HG03457 (cell line): ENCODE measurements around the gene ZNF827.

ENCODE experiments used
- ATAC-seq: cut with Tn5 transposase; IDR thresholded peaks from one replicate; pipeline ENCODE4 v1.9.1; 2021; ENCODE audit warnings: moderate number of reproducible peaks; ENCODE audit not compliant: unreplicated experiment

The ZNF827 gene

GRCh38 chr4:145808021-145808650 is 130.5 kb downstream of the ZNF827 start:
- ATAC-seq, result peak; percentile 64

- ATAC-seq, result no peak
These were observed 133.1 kb downstream of the ZNF827 start for GRCh38 chr4:145805490-145805889.

GRCh38 chr4:145804116-145804515 is 134.5 kb downstream of the ZNF827 start:
- ATAC-seq, result no peak

GRCh38 chr4:145799223-145799622 is 139.4 kb downstream of the ZNF827 start:
- ATAC-seq, result no peak

GRCh38 chr4:145797278-145797677 is 141.3 kb downstream of the ZNF827 start:
- ATAC-seq, result no peak

- ATAC-seq, result no peak
These were observed 142.3 kb downstream of the ZNF827 start for GRCh38 chr4:145796346-145796745.

- no peak for ATAC-seq
These were observed 143.1 kb downstream of the ZNF827 start for GRCh38 chr4:145795521-145795920.

GRCh38 chr4:145792429-145792828 is 146.2 kb downstream of the ZNF827 start:
- no peak for ATAC-seq

GRCh38 chr4:145791988-145792387 is 146.6 kb downstream of the ZNF827 start:
- ATAC-seq, result no peak

GRCh38 chr4:145788755-145789154 is 149.9 kb downstream of the ZNF827 start:
- no peak for ATAC-seq

- ATAC-seq, result no peak
These were observed 151.8 kb downstream of the ZNF827 start for GRCh38 chr4:145786830-145787229.

- ATAC-seq, result no peak
These were observed 152.4 kb downstream of the ZNF827 start for GRCh38 chr4:145786261-145786660.

- ATAC-seq, result no peak
These were observed 153.1 kb downstream of the ZNF827 start for GRCh38 chr4:145785391-145786008.

GRCh38 chr4:145784036-145784435 is 154.6 kb downstream of the ZNF827 start:
- no peak for ATAC-seq

GRCh38 chr4:145782756-145783155 is 155.9 kb downstream of the ZNF827 start:
- no peak for ATAC-seq

GRCh38 chr4:145781351-145781750 is 157.3 kb downstream of the ZNF827 start:
- ATAC-seq, result no peak

- no peak for ATAC-seq
These were observed 159.3 kb downstream of the ZNF827 start for GRCh38 chr4:145779319-145779801.

GRCh38 chr4:145776208-145776607 is 162.4 kb downstream of the ZNF827 start:
- no peak for ATAC-seq

GRCh38 chr4:145775406-145775805 is 163.2 kb downstream of the ZNF827 start:
- no peak for ATAC-seq

GRCh38 chr4:145774473-145774872 is 164.2 kb downstream of the ZNF827 start:
- ATAC-seq, result no peak

GRCh38 chr4:145773581-145774234 is 164.9 kb downstream of the ZNF827 start:
- peak; percentile 81 for ATAC-seq

GRCh38 chr4:145772347-145772746 is 166.3 kb downstream of the ZNF827 start:
- no peak for ATAC-seq
